Left kidney (tissue), 2 donors: Measurements from ENCODE around the gene OSBPL8. TPM values are rescaled to one million over a fixed set of nuclear protein-coding genes. Genes with fewer than 3 reads are reported as not detected.

Experiments
- DNase-seq: peaks from one replicate; pipeline ENCODE4 v3.0.0-alpha.2; 2013
- polyA plus RNA-seq: library from polyadenylated mRNA; unstranded; fragments of 120-200 nt; gene quantifications from one replicate; pipeline ENCODE4 v1.2.1, GENCODE V29; 2013; ENCODE audit not compliant: insufficient read length

The OSBPL8 gene
- polyA plus RNA-seq, 1 donor = 79.9 TPM

DNA sequence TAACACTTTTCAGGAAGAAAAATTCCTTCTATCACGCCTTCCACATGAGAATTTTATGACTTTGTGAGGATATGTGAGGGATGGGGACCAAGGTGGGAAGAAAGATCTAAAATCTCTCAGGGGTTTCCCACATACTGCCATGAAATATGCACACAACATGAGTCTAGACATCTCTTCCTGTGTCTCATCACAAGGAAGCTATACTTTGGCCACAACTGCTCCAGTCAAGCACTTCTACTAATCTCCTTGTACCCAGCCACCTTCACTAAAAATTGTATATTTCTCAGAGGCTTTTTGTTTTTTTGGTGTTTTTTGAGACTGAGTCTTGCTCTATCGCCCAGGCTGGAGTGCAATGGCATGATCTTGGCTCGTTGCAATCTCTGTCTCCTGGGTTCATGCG, 3.2 kb downstream of the OSBPL8 start:
- DNase-seq = no peak

DNA sequence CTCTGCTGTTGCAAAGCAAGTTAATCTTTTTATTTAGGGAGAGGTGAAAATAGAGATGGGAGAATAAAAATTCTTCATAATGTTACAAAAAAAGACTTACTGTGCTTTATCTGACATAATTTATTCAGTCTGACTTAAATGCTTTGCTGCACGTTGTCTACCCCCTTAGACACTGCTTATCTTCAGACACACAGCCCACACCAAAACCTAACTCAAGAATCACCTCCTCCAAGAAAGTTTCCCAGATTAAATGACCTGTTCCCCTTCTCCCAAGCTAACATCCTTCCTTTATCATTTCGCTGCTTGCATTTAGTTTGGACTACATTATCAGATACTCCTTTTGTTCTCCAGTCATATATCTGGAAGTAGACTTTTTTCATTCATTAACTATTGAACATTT, 3.8 kb downstream of the OSBPL8 start:
- no peak for DNase-seq

DNA sequence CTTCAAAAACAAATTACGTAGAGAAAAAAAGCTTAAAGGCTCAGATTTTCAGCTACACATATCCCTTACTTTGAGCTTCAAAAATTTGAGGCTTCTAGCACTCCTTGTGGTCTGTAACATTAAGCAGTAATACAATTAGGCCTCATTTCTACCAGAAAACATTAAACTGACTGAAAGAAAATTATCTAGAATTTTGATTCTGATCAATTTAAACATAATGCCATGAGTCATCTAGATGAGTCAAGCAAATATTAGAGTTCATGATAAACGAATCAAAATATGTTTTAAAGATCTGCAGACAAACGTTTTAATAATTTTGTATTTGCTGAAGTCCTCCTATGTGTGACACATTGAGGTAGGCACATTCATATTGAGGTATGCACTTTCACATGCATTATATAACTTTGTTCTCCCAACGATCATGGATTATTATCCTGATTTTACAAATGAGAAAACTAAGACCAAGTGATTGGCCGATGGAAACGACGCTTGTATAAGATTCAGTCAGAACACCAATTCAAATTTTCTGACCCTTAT, 4.3 kb downstream of the OSBPL8 start:
- no peak for DNase-seq

DNA sequence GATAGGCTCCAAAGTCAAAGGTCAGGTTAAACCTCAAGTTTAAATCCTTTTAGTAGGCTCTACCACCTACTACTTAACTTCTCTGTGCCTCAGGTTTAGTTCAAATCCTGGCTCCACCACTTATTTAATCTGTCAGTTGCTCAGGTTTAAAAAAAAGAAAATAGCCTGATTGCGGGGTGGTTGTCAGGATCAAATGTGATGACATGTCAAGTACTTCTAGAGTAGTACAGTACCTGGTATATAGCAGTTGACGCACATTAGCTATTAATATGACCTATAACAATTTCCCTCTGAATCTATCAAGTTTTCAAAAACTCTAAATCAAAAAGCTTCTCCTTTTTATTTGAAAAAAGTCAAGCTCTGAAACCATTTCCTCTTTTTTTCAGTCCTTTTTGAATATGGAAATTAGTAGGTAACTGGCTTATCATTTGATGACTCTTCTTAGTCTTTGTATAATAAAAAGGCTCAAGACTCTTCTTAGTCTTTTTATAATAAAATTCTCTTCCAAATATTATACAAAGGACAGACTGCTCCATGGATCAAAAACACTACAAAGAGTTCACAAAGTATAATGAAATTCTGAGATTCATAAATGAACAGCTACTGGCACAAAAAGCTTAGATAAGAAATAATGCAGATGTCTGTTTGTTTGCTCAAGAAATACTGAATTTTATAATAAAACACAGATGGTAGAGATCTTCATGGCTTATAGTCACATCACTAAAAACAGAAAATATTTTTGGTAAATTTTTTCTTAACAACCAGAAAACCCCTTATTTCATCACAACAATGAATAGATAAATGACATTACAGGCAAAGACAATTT, 5.0 kb downstream of the OSBPL8 start:
- DNase-seq = no peak

DNA sequence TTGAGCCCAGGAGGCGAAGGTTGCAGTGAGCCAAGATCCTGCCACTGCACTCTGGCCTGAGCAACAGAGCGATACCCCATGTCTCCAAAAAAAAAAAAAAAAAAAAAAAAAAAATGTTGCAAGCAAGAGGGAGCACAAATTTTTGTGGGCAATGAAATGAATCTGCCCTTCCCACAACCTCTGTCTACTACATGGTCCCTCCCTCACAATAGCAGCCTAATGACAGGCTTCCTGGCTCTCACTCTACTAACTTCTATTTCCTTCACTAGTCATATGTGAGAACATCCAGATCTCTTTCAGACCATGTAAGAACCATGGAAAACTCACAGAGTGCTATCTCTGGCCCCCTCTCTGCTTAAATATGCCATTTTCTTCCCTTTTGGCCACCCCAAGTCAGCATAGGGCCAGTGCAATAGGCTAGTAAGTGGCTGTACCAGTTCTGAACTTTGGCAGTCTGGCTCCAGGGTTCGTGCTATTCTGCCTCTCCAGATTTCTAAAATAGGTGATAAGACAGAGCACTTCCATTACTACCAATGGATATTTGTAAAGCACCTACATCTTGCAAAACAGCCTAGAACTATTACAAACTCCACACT, 7.1 kb downstream of the OSBPL8 start:
- DNase-seq = no peak

DNA sequence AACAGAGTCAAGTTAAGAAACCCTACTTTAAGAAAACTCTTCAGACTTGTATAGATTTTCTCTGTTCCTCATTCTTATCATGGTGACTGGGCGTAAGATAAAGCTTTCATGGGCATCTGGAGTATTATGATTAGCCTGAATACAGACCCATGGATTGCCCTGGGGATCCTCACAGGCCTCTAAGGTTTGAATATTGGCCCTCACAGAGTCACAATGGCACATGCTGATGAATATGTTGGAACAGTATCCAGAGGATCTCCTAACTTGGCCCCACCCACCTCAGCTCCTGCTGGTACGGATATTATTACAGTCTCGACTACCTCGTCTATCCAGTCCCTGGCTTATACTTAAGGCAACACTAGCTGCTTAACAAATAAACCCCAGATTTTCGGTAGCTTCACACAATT, 8.1 kb downstream of the OSBPL8 start:
- no peak for DNase-seq

DNA sequence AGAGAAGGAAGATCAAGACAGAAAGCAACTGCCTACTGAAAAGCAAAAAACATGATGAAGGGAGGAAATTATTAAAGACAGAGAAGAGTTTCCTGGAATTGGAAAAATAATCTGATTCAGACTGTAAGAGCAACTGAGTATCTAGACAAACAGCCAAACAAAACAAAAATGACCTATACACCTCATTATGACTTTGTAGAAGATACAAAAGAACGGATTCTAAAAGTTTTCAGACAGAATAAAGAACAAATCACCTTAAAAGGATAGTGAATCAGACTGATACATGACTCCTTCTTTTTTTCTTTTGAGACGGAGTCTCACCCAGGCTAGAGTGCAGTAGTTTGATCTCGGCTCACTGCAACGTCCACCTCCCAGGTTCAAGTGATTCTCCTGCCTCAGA, 10.4 kb downstream of the OSBPL8 start:
- no peak for DNase-seq

DNA sequence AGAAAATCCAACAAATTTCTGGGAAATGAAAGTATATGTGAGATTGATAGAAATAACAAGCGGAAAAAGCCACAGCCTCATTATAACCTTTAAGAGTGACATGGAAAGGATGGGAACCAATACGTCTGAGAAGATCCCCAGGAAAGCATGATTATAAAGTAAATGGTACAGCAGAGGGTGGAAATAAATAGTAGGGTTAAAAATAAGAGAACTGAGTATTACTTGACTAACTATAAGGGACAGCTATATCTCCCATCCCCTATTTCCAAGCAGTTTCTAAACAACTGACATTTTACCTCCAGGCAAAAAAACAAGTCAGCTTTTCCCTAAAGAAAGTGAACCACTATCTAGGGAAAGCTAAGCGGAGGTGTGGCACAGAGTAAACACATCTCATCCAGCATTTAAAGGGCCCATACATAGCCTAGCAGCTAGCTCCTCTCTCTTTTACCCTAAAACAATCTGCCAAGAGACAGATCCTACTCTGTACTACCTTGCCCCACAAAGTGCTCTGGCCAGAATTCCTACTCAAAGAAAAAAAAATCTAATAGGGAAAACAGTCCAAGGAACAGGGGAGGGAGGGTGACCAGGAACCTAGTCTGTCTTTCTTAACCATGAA, 11.2 kb downstream of the OSBPL8 start:
- no peak for DNase-seq

DNA sequence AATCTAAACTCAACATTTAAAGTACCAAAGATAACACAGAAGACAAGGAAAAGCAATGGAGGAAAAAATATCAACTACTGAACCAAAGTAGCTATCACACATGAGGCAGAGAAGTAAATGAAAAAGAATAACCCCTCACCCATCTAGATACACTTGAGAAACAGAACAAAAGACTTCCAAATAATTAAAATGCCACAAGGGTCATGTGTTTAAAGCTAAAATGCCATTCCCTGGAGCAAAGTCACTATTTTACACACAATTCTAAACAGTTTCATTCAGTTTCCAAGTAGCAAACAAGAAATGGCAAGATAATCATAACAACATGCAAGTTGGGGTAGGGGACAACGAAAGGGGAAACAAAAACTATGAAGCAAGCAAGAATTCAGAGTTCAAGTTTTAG, 12.0 kb downstream of the OSBPL8 start:
- no peak for DNase-seq

DNA sequence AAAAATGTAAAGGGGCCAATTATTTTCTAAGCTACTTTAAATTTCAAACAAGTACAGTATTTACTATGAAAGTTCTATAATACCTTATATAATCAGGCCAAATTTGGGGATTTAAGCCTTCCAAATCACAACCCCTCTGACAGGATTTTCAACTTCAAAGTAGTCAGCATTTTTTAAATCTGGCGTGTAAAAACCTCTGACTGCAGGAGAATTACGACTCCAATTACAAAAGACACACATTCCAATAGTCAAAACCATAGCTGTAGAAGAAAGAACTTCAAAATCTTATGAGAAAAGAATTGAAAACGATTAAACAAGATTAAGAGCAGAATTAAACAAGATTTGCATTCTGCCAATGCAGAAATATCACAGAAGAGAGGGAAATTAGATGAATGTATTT, 12.7 kb downstream of the OSBPL8 start:
- no peak for DNase-seq

DNA sequence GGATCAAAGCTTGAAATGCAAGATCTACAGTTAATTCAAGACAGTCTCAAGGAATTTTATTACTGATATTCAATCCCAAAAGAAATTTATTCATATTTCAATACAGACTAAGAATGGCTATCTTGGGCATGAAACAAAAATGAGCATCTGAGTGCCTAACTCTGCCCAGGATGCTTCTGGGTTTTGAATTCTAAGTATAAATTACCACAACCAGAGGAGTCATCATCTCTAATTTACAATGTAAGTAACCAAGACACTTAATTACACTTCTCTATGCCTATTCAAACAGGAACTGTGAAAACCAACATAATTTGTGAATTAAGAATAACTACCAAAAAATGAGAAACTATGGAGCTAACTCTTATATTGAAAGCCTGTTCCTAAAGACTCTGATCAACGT, 14.1 kb downstream of the OSBPL8 start:
- no peak for DNase-seq

DNA sequence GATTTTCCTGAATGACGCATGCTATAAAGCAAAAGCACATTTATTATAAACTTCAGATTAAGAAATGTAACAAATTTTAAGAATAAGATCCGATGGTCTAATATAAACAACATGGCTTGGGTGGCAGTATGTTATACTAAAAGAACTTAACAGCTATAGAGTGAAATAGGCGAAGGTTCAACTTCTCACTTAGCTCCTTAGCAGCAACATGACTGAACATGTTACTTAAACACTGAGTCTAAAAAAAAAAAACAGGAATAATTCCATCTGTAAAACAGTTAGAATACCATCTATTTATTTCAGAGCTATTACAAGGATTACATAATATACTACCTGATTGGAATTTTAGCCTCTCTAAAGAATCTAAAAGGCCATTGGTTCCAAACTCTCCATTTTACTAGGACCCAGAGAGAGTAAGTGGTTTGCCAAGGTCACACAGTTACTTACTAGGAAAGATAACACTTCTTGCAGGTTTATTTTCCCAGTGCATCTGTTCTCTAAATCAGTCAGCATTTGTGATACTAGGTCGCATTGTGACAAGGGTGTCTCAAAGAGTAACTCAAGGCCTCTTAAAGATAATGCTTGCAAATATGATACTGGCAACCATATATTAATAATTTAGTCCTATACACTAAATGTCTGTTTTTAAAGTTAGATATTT, 14.8 kb downstream of the OSBPL8 start:
- DNase-seq = no peak

DNA sequence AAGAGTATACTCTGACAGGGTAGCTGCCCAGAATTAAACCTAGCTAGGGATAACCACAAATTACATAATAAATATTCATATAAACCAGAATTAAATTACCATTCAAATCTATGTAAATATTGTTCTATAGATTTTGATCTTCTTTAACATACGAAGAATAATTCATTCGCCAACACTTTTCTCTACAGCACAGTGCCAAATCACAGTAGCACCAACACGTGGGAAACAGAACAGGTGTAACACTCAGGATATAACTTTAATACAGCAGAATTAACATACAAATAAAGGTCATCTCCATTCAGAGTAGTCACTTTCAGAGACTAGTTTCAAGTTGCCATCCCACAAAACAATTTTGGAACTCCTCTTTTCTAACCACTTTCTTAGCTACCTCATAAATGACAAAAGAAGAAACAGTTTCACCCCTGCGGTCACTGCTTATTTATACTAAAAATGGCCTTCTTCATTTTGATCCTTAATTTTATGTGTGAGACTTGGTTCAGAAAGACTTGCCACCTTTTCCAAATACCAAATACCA, 15.7 kb downstream of the OSBPL8 start:
- DNase-seq = no peak

DNA sequence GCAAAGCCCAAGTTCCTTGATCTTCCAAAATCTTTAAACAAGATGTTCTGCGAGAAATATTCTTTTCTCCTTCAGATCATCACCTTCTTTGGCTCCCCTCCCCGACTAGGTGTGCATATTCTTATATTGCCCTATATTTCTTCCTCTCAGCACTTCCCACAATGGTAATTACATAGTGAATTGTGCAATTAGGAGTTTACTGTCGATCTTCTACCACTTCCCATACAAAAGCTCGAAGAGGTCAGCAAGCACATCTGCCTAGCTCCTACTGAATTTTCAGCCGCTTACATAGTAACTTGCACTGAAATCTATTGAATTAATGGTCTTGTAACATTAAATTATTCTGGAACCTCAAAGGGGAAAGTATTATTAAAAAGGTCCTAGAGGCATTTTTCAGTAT, 16.7 kb downstream of the OSBPL8 start:
- no peak for DNase-seq

DNA sequence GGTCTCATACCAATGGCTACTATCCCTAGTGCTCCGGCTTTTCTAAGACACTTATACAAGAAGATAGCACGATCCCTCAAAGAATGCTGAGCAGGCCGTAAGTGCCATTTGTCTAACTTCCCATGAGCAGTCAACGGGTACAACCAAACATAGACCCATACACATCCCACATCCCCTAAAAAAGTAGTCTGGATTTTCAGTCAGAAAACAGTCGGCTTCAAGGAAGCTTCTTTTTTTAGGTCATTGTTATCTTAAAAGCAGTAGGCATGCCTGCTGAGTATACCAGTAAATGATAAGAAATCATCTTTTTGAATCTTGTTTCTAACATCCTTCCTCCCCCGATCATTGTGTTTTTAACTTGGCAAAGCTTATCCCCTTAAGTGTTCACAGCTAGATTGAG, 19.8 kb downstream of the OSBPL8 start:
- DNase-seq = no peak

DNA sequence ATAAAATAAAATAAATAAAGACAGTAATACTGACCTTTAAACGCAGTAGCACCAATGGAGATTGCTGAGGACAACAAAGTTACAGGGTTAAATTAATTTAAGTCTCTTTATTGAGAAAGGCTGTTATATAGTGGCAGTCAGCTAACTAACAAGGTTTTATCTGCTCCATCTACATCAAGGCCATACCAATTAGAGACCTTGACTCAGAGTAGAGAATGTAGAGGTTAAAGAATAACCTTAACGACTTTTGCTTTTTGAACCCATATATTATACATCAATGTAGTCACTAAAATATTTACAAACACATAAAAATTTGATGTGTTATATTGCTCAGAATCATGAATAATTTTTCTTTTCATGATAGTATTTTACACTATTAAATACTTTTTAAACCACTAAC, 21.6 kb downstream of the OSBPL8 start:
- DNase-seq = no peak

DNA sequence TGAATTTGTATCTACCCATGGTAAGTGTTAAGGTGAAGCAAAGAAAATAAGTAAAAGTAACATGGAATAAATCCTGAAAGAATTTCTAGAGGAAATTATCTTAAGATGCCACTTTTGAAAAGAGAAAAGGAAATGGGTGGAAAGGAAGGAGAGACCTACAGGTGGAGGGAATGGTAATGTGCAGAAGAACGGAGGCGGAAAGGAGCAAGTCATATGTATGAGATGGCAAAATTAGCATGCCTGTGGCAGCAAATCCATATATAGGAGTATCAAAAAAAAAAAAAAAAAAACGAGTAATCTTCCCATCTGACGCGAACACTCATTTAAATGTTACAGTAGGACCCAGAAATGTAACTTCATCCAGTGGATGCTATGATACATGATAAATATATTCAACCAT, 23.0 kb downstream of the OSBPL8 start:
- DNase-seq = no peak

DNA sequence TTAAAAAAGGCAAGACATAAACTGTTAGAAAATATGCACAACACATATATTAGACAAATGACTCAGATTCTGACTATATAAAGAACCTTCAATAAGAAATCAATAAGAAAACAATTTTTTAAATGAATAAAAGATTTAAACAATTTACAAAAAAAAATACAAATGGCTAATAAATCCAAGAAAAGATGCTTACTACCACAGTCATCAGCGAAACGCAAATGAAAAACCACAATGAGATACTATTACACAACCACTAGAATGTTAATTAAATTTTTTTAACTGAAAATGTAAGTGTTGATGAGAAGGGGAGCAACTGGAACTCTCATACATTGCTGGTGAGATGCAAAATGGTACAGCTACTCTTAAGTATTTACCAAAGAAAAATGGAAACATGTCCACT, 24.4 kb downstream of the OSBPL8 start:
- no peak for DNase-seq

DNA sequence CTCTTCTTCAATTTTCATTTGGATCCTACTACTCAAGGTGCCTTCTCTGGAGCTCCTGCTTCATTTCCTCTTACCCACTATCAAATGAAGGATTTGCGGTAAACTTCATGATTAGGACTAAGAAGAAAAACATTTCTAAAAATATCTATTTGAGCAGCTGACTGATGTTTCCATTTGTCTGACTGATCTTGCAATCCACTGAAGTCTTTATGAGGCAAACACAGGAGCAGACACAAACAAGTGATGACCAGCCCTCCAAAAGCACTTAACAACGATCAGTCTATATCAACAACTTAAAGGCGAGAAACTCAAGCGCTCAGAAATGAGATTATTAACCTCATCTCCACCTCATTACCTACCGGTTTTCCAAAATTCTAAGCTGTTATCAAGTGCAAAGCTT, 26.2 kb downstream of the OSBPL8 start:
- DNase-seq = no peak

DNA sequence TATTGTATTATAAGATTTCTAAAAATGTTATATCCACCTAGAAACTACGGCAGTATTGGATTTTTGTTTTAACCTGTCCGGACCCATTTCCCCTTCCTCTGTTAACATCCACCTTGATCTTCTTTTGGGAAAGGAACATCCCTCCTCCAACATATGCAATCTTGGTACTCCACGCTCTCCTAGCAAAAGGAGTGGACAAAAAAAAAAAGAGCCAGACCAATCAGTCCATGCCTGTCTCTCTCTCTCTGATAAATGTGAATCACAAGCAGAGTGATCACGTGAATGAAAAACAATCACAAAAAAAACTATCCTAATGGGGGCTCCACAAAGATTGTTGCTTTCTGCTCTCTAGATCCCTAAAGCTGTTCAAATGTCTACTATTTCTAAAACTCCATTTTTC, 27.1 kb downstream of the OSBPL8 start:
- no peak for DNase-seq

DNA sequence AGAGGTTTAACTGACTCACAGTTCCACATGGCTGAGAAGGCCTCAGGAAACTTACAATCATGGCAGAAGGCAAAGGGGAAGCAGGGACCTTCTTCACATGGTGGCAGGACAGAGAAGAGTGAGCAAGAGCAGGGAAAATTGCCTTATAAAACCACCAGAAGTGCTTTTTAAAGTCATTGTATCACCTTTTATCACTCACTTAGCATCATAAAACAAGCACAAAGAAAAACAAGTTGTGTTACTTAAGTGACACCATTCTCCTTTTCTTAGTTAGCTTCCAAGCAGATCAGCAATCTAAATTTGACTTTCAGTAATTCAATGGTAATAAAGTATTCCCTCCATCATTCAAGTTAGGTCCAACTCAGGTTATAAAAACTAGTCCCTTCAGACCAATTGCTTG, 28.5 kb downstream of the OSBPL8 start:
- no peak for DNase-seq

DNA sequence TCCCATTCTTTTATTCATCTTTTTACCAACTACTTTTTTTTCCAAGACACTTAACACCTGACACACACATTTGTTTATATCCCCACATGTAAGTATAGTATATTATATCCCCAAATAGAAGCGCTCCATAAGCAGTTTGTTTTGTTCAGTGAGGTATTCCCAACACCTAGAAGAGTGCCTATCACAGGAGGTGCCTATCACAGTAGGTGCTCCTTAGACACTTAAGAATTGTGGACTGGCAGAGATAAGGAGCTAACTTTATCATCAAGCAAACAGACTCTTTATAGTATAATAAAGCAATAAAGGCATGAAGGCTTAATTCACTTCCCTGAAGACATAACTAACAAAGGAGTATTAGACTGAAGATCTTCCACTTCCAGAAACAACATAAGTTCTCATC, 29.1 kb downstream of the OSBPL8 start:
- no peak for DNase-seq
